HepG2 (cell line): Measurements from ENCODE around the gene TSPYL1. TPM values are rescaled to one million over a fixed set of nuclear protein-coding genes. Genes with fewer than 3 reads are reported as not detected.

Source experiments
- ATAC-seq: fragments of 200-7000 bp; cut with Tn5 transposase; 3 replicates; pipeline ENCODE4 v1.9.1; 2020; ENCODE audit warnings: mild to moderate bottlenecking, moderate library complexity
- BruUV-seq: library from RNA; stranded (reverse); fragments of 400-500 nt; replicated peaks from 2 replicates; lab custom pipeline; 2021; lab: Mats Ljungman, UMichigan
- CTCF ChIA-PET: fragments of 300-600 bp; formaldehyde crosslinking; extraction: SDS; loops from one replicate; lab custom pipeline; 2021; ENCODE audit warnings: low total read pairs, inconsistent platforms, low intra/inter-chr PET ratio; lab: Yijun Ruan, JAX
- POLR2A ChIA-PET: fragments of 350-600 bp; sonication (Branson Sonifier 250); formaldehyde crosslinking; loops from one replicate; lab custom pipeline; 2020; ENCODE audit warnings: antibody characterized with exemption, inconsistent platforms; lab: Yijun Ruan, JAX
- DNase-seq: peaks from one replicate; pipeline ENCODE4 v3.0.0-alpha.2; 2015; ENCODE audit warnings: low spot score
- FAIRE-seq: peaks from 3 replicates; lab custom pipeline; 2011; peaks lifted over from hg19 to GRCh38; lab: Jason Lieb, UNC
- H2AFZ ChIP-seq: one replicate; pipeline ENCODE4 v1.6.1; 2011; ENCODE audit warnings: low read length, inconsistent platforms
- H3K27ac ChIP-seq: fragments of 300-600 bp; 3 replicates; pipeline ENCODE4 v1.8.0; 2011; ENCODE audit warnings: mixed run types, mild to moderate bottlenecking, mixed read lengths, low read length, inconsistent platforms; ENCODE audit not compliant: insufficient read depth; ENCODE audit errors: extremely low read length
- H3K27me3 ChIP-seq, 2 experiments: fragments of 200-600 bp in 1 of 2; 2 replicates in 1 of 2; 3 replicates in 1 of 2; pipeline versions ENCODE4 v1.6.0 to v1.8.0; 2011; ENCODE audit warnings: low read length in 2 of 2, mild to moderate bottlenecking in 2 of 2, moderate library complexity in 2 of 2, inconsistent platforms in 1 of 2; ENCODE audit not compliant: insufficient read depth in 2 of 2, control insufficient read depth in 1 of 2
- H3K36me3 ChIP-seq, 2 experiments: fragments of 200-600 bp in 1 of 2; replicated peaks in 1 of 2; 2 replicates in 1 of 2; 3 replicates in 1 of 2; pipeline versions ENCODE4 v1.5.1 to v1.8.0; 2011; ENCODE audit warnings: low read length in 2 of 2, inconsistent platforms in 1 of 2; ENCODE audit not compliant: insufficient read depth in 2 of 2, control insufficient read depth in 1 of 2
- H3K4me1 ChIP-seq: 2 replicates; pipeline ENCODE4 v1.5.1; 2012; ENCODE audit warnings: low read length, inconsistent platforms; ENCODE audit not compliant: insufficient read depth
- H3K4me2 ChIP-seq: 2 replicates; pipeline ENCODE4 v1.6.0; 2011; ENCODE audit warnings: low read depth, low read length, inconsistent platforms
- H3K4me3 ChIP-seq, 3 experiments: fragments of 200-600 bp in 1 of 3; sonication (generic), shearing (Covaris generic) in 1 of 3; replicated peaks in 1 of 3; 2 replicates each; pipeline ENCODE4 v1.5.1; 2011 to 2016; ENCODE audit warnings: low read length in 3 of 3, inconsistent platforms in 2 of 3, low read depth in 2 of 3, mild to moderate bottlenecking in 2 of 3, control low read depth in 1 of 3, mixed read lengths in 1 of 3; ENCODE audit not compliant: insufficient read depth in 1 of 3
- H3K79me2 ChIP-seq: one replicate; pipeline ENCODE4 v1.6.1; 2011; ENCODE audit warnings: low read length, inconsistent platforms; ENCODE audit not compliant: insufficient read depth
- H3K9ac ChIP-seq: 2 replicates; pipeline ENCODE4 v1.6.0; 2011; ENCODE audit warnings: mild to moderate bottlenecking, low read depth, low read length, inconsistent platforms; ENCODE audit not compliant: insufficient read depth
- H3K9me3 ChIP-seq: 2 replicates; pipeline ENCODE4 v1.5.1; 2012; ENCODE audit warnings: mild to moderate bottlenecking, low read length
- H4K20me1 ChIP-seq: 2 replicates; pipeline ENCODE4 v1.6.0; 2011; ENCODE audit warnings: inconsistent platforms, mild to moderate bottlenecking, low read length, moderate library complexity; ENCODE audit not compliant: insufficient read depth
- CSRNP2 ChIP-seq: sonication (generic); formaldehyde crosslinking; conservative IDR thresholded peaks from 2 replicates; pipeline ENCODE4 v1.8.0; 2022; ENCODE audit warnings: low read depth, missing genetic modification reagents
- ONECUT2 ChIP-seq: sonication (generic); formaldehyde crosslinking; IDR thresholded peaks from 2 replicates; pipeline ENCODE4 v1.4.0; 2020; ENCODE audit warnings: missing genetic modification reagents
- POLR2A ChIP-seq, 2 experiments: IDR thresholded peaks; 2 replicates each; pipeline ENCODE4 v1.6.1; 2011; ENCODE audit warnings: low read depth in 2 of 2, low read length in 2 of 2, mild to moderate bottlenecking in 1 of 2, moderate library complexity in 1 of 2; ENCODE audit not compliant: insufficient read depth in 1 of 2
- POLR2AphosphoS2 ChIP-seq: IDR thresholded peaks from 2 replicates; pipeline ENCODE4 v1.6.1; 2011; ENCODE audit warnings: low read depth, low read length, improper control_type of control experiment
- SAP130 ChIP-seq: IDR thresholded peaks from 2 replicates; pipeline ENCODE4 v1.6.1; 2016; ENCODE audit warnings: low read depth
- SRY ChIP-seq: sonication (generic); formaldehyde crosslinking; IDR thresholded peaks from 2 replicates; pipeline ENCODE4 v1.8.0; 2022; ENCODE audit warnings: mild to moderate bottlenecking, missing genetic modification reagents
- ZFYVE20 ChIP-seq: sonication (generic); formaldehyde crosslinking; IDR thresholded peaks from 2 replicates; pipeline ENCODE4 v1.8.0; 2023; ENCODE audit warnings: low read depth, mild to moderate bottlenecking, moderate library complexity, missing genetic modification reagents, borderline replicate concordance
- ZKSCAN1 ChIP-seq: fragments of 150-350 bp; IDR thresholded peaks from 2 replicates; pipeline ENCODE4 v1.6.1; 2014; ENCODE audit warnings: low read length
- ZNF282 ChIP-seq: fragments of 450-650 bp; IDR thresholded peaks from 2 replicates; pipeline ENCODE4 v1.6.1; 2018; ENCODE audit not compliant: partially characterized antibody
- ZNF33B ChIP-seq: sonication (generic); formaldehyde crosslinking; IDR thresholded peaks from 2 replicates; pipeline ENCODE4 v1.5.1; 2020; ENCODE audit warnings: mild to moderate bottlenecking, missing genetic modification reagents
- ZNF652 ChIP-seq: IDR thresholded peaks from 2 replicates; pipeline ENCODE4 v1.6.1; 2016; ENCODE audit warnings: low read depth, borderline replicate concordance
- WGBS: methylation state at CpG from one replicate; pipeline ENCODE4 v1.1.6; 2017; ENCODE audit warnings: low lambda C conversion rate; 5-methylcytosine and 5-hydroxymethylcytosine counted together
- in situ Hi-C: cut with HindIII; loops from 2 replicates; pipeline ENCODE4 v1.10.0; 2017; ENCODE audit warnings: low pct_unique_long_range_greater_than_20kb; ENCODE audit not compliant: extremely low pct_ligation_motif_present
- intact Hi-C: fragments of 100-400 bp; cut with micrococcal nuclease; formaldehyde crosslinking; loops from one replicate; pipeline ENCODE4 v1.10.0; 2022; ENCODE audit not compliant: unreplicated experiment
- polyA plus RNA-seq, 8 experiments: library from polyadenylated mRNA; depleted of rRNA in 3 of 8; stranded (reverse) in 7 of 8; unstranded in 1 of 8; fragments of >200 nt; fragmentation: Illumina TruSeq in 4 of 8; extraction: Trizol in 4 of 8; gene quantifications; 2 replicates each; pipeline versions ENCODE4 v1.2.1 to v1.2.3, GENCODE V29; 2011 to 2016; ENCODE audit warnings: low read depth in 4 of 8, missing spikeins in 1 of 8, mixed read lengths in 1 of 8; ENCODE audit not compliant: insufficient read depth in 1 of 8
- total RNA-seq, 5 experiments: library from RNA; depleted of rRNA; stranded (reverse); fragments of >200 nt; fragmentation: Illumina TruSeq; extraction: Trizol; gene quantifications; 2 replicates each; pipeline ENCODE4 v1.2.3, GENCODE V29; 2016; ENCODE audit warnings: low read depth in 1 of 5
- TF ChIP-seq, protein P1 (sequence below): sonication (generic); formaldehyde crosslinking; IDR thresholded peaks from 2 replicates; pipeline ENCODE4 v1.5.0; 2020; ENCODE audit warnings: mild to moderate bottlenecking, missing genetic modification reagents, moderate library complexity

TSPYL1 gene
- total and polyA plus RNA-seq, 2 of the 13 experiments (the other 11 are each of a cell fraction or from before 2014, with no cell fraction given): 28.3 to 93.0 TPM

DNA sequence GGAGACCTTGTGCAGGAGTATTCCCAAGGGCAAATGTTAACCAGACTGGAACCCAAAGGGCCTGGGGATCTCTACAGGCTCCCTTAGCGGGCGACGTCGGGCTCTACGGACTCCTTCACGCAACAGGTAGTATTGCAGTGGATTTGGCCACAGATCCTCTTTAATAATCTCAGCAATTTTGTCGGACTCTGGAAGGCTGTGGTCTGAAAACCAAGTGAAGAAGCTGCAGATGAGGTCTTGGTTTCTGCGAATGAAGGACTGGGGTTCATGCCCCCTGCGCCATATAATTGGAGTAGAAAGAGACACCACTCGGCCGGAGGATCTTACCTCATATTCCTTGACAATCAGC is 1.3 kb downstream of the TSPYL1 start:
- TF ChIP-seq, protein P1, sequence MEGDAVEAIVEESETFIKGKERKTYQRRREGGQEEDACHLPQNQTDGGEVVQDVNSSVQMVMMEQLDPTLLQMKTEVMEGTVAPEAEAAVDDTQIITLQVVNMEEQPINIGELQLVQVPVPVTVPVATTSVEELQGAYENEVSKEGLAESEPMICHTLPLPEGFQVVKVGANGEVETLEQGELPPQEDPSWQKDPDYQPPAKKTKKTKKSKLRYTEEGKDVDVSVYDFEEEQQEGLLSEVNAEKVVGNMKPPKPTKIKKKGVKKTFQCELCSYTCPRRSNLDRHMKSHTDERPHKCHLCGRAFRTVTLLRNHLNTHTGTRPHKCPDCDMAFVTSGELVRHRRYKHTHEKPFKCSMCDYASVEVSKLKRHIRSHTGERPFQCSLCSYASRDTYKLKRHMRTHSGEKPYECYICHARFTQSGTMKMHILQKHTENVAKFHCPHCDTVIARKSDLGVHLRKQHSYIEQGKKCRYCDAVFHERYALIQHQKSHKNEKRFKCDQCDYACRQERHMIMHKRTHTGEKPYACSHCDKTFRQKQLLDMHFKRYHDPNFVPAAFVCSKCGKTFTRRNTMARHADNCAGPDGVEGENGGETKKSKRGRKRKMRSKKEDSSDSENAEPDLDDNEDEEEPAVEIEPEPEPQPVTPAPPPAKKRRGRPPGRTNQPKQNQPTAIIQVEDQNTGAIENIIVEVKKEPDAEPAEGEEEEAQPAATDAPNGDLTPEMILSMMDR (CRISPR knock-in tag): no peak
- 0 out of 2 replicates have a peak, but pooled peaks have one; percentile 34 for TF ChIP-seq ZNF33B (CRISPR knock-in tag)
- TF ChIP-seq, all 625 proteins: peak for 1
- Histone ChIP-seq H3K36me3 (0 out of 5 replicates have a peak, but pooled peaks cover 0 to 3% of the 10 kb centered on the region in 2 experiments), H3K79me2 (peaks cover 43% of the 10 kb centered on the region), H3K4me1 (peaks cover 49% of the 10 kb centered on the region), H3K4me3 (peak overlapping the region; percentile 82 to 97 (median 87)), H3K27ac (peak overlapping the region; percentile 87), H3K9me3 (no peaks in the 10 kb centered on the region), H3K27me3 (no peaks in the 10 kb centered on the region; a peak in 1 of 5 replicates), H3K9ac (peak overlapping the region; percentile 97), H3K4me2 (peak overlapping the region; percentile 90), H4K20me1 (peaks cover 35% of the 10 kb centered on the region), H2AFZ (no peak overlapping the region)
- WGBS: 69% methylated on average over 11 of the region's 11 CpGs
- ATAC-seq: peak; percentile 3; the same call in 1 of the 3 replicates
- ChIA-PET POLR2A (interaction anchor here (1.2 to 3.0 kb wide), 5 partner anchors 10 to 293 kb away, joined by 4 to 35 read pairs (median 15); partner anchors contain the start of genes RWDD1 and TSPYL4), CTCF (no interaction called here)
- in situ Hi-C loops (loop anchor here (10.0 to 25.0 kb wide), 2 partner anchors 286 to 384 kb away; partner anchors contain the start of gene ZUP1), intact Hi-C loops (loop anchor here (2.0 to 10.0 kb wide), 4 partner anchors 24 to 354 kb away; partner anchors contain the start of genes NT5DC1, RWDD1 and TSPYL4)
- DNase-seq: no peak
- BruUV-seq: no TSS peak
- FAIRE-seq: no peak

- Histone ChIP-seq H3K27me3 (no peaks in the 10 kb centered on the region; a peak in 1 of 5 replicates), H3K79me2 (peaks cover 43% of the 10 kb centered on the region), H3K9me3 (no peaks in the 10 kb centered on the region), H4K20me1 (peaks cover 35% of the 10 kb centered on the region), H3K9ac (peak overlapping the region; percentile 65), H3K36me3 (peaks cover 0 to 3% of the 10 kb centered on the region in 2 experiments; a peak in 1 of 5 replicates), H3K4me3 (peak overlapping the region; percentile 59 to 97 (median 87)), H2AFZ (no peak overlapping the region), H3K27ac (no peak overlapping the region), H3K4me1 (peaks cover 49% of the 10 kb centered on the region), H3K4me2 (peak overlapping the region; percentile 90)
- TF ChIP-seq ZNF282 (no peak), CSRNP2 (CRISPR knock-in tag) (no peak), ONECUT2 (CRISPR knock-in tag) (no peak), ZFYVE20 (CRISPR knock-in tag) (no peak), ZKSCAN1 (no peak), SRY (CRISPR knock-in tag) (no peak), POLR2A (IDR thresholded peaks at IDR 0.05; ENCODE audit: insufficient read depth in 1 of 2, low read depth in 2 of 2, low read length in 2 of 2) (no peak), SAP130 (CRISPR knock-in tag) (0 out of 2 replicates have a peak, but pooled peaks have one; percentile 14), ZNF652 (CRISPR knock-in tag) (peak; percentile 91), POLR2AphosphoS2 (no peak)
- ATAC-seq (no peak), FAIRE-seq (no peak), DNase-seq (no peak)
- in situ Hi-C loops (loop anchor here (10.0 to 25.0 kb wide), 2 partner anchors 288 to 385 kb away; partner anchors contain the start of gene ZUP1), intact Hi-C loops (loop anchor here (5.0 to 10.0 kb wide), 3 partner anchors 172 to 355 kb away; partner anchors contain the start of genes NT5DC1 and RWDD1)
- WGBS: 58% methylated on average over 3 of the region's 3 CpGs
- BruUV-seq: no TSS peak
- CTCF ChIA-PET: no interaction called here
- POLR2A ChIA-PET: no interaction called here
Measured at GRCh38 chr6:116277124-116277523, 2.6 kb downstream of the TSPYL1 start.
